DMS53 treated with DMSO at 0.1 percent for 48 hours (cell line): ENCODE results near the gene LAGE3.

Experiments used
- DNase-seq: peaks from one replicate; lab custom pipeline; 2025; ENCODE audit not compliant: unreplicated experiment; lab: John Stamatoyannopoulos, UW

LAGE3 gene

GRCh38 chrX:154478728-154479622 lies at the start of gene LAGE3:
Gene LAGE3, minus strand, starts transcription at chrX:154479281. Its CDS starts 366 bp downstream, at chrX:154478915.
- DNase-seq: peak; percentile 85

GRCh38 chrX:154526901-154527675 lies 48.0 kb upstream of the LAGE3 start:
- DNase-seq: peak; percentile 81

GRCh38 chrX:154525606-154526490 lies 46.8 kb upstream of the LAGE3 start:
- DNase-seq: no peak

- DNase-seq: no peak
Measured at GRCh38 chrX:154519389-154519788, 40.3 kb upstream of the LAGE3 start.

GRCh38 chrX:154517101-154517781 lies 38.2 kb upstream of the LAGE3 start:
- no peak for DNase-seq

- DNase-seq: no peak
Measured at GRCh38 chrX:154516656-154517100, 37.6 kb upstream of the LAGE3 start.

- peak; percentile 70 for DNase-seq
Measured at GRCh38 chrX:154515966-154516655, 37.0 kb upstream of the LAGE3 start, which contains the start of gene FAM3A. Gene FAM3A, minus strand, starts transcription at chrX:154516232. Its CDS starts 460 bp downstream, at chrX:154515772.

- peak; percentile 20 for DNase-seq
Measured at GRCh38 chrX:154515090-154515965, 36.2 kb upstream of the LAGE3 start.

GRCh38 chrX:154513716-154514115 lies 34.6 kb upstream of the LAGE3 start:
- no peak for DNase-seq

GRCh38 chrX:154512879-154513553 lies 33.9 kb upstream of the LAGE3 start:
- no peak for DNase-seq

- no peak for DNase-seq
Measured at GRCh38 chrX:154511761-154512160, 32.7 kb upstream of the LAGE3 start.

- no peak for DNase-seq
Measured at GRCh38 chrX:154509455-154509854, 30.4 kb upstream of the LAGE3 start.

GRCh38 chrX:154508384-154508745 lies 29.3 kb upstream of the LAGE3 start:
- no peak for DNase-seq

GRCh38 chrX:154507673-154508383 lies 28.7 kb upstream of the LAGE3 start:
- DNase-seq: no peak

GRCh38 chrX:154506483-154507332 lies 27.6 kb upstream of the LAGE3 start:
- no peak for DNase-seq

- DNase-seq: no peak
Measured at GRCh38 chrX:154505734-154506133, 26.7 kb upstream of the LAGE3 start.

- DNase-seq: no peak
Measured at GRCh38 chrX:154502989-154503388, 23.9 kb upstream of the LAGE3 start.
